HepG2 (cell line): ENCODE data around the gene ABHD13.

Experiments used
- EP300 ChIP-seq, 3 experiments: sonication (generic) in 1 of 3; formaldehyde crosslinking in 1 of 3; IDR thresholded peaks; 2 replicates each; pipeline versions ENCODE4 v1.5.1 to v1.6.1; 2011 to 2020; ENCODE audit warnings: low read depth in 2 of 3, low read length in 2 of 3, borderline replicate concordance in 1 of 3, improper control_type of control experiment in 1 of 3, mild to moderate bottlenecking in 1 of 3, missing genetic modification reagents in 1 of 3, moderate library complexity in 1 of 3
- RAD21 ChIP-seq: fragments of 450-650 bp; formaldehyde crosslinking; IDR thresholded peaks from 2 replicates; pipeline ENCODE4 v1.5.0; 2020; ENCODE audit warnings: mild to moderate bottlenecking
- ZNF343 ChIP-seq: sonication (generic); formaldehyde crosslinking; IDR thresholded peaks from 2 replicates; pipeline ENCODE4 v1.4.0; 2020; ENCODE audit warnings: mild to moderate bottlenecking, missing genetic modification reagents

DNA sequence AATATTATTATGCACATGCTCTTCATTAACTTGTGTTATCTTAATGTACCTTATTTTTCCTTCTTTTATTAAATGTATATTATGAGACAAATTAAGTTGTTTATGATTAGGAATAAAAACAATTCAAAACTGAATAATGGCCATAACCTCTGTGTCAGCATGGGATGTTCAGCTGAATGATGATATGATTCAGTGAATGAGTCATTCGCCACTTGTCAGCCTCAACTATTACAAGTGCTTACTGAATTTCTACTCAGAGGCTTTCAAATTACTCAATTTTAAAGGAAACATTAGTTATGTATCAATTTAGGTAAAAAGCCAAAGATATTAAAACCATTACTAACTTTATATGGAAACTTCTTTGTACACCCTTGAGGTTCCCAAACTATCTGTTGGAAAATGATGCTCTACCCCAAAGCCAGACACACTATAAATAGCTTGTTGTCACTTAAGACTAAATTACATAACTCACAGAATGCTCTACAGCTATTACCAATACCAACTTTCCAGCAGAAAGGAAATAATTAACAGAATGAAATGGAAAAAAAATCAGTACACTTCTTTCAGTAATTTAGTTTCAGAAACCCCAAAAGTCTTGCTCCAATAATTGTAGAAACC lies 17.3 kb upstream of the ABHD13 start:
- TF ChIP-seq ZNF343 (CRISPR knock-in tag) (no peak), RAD21 (no peak), EP300 (IDR thresholded peaks at IDR 0.05; ENCODE audit: low read depth in 2 of 2, low read length in 2 of 2) (no peak), EP300 (CRISPR knock-in tag; IDR thresholded peaks at IDR 0.05; ENCODE audit: borderline replicate concordance) (no peak)
